Activated naive CD4-positive, alpha-beta T cell treated with anti-CD3 and anti-CD28 coated beads, Interleukin-2, amount 50 U/mL, for 72 hours (primary cell): ENCODE results near the gene ADCY3. TPM values are rescaled to one million over a fixed set of nuclear protein-coding genes. Genes with fewer than 3 reads are reported as not detected.

Source experiments
- ATAC-seq, 2 donors: fragments of 150-1000 bp; cut with Tn5 transposase; 2 replicates each; pipeline ENCODE4 v1.10.0; 2021; ENCODE audit warnings: mild to moderate bottlenecking in 2 of 2, moderate library complexity in 2 of 2
- DNase-seq, 2 donors: peaks; one replicate each; pipeline ENCODE4 v3.0.0; 2021 to 2022; ENCODE audit warnings: low spot score in 2 of 2
- H3K27ac Mint-ChIP-seq, 2 donors: one replicate each; pipeline ENCODE4 v1.8.0; 2022; ENCODE audit warnings: mild to moderate bottlenecking in 2 of 2, mixed read lengths in 2 of 2
- H3K36me3 Mint-ChIP-seq, 2 donors: one replicate each; pipeline ENCODE4 v1.8.0; 2022; ENCODE audit warnings: mixed read lengths in 2 of 2
- H3K9me3 Mint-ChIP-seq, 2 donors: one replicate each; pipeline ENCODE4 v1.8.0; 2022; ENCODE audit warnings: mixed read lengths in 2 of 2
- total RNA-seq, 2 donors: library from RNA; stranded (reverse); gene quantifications; one replicate each; pipeline ENCODE4 v1.2.3, GENCODE V29; 2022

The ADCY3 gene
- total RNA-seq, 2 donors from 2014 or later, result 15.8 to 51.4 TPM

DNA sequence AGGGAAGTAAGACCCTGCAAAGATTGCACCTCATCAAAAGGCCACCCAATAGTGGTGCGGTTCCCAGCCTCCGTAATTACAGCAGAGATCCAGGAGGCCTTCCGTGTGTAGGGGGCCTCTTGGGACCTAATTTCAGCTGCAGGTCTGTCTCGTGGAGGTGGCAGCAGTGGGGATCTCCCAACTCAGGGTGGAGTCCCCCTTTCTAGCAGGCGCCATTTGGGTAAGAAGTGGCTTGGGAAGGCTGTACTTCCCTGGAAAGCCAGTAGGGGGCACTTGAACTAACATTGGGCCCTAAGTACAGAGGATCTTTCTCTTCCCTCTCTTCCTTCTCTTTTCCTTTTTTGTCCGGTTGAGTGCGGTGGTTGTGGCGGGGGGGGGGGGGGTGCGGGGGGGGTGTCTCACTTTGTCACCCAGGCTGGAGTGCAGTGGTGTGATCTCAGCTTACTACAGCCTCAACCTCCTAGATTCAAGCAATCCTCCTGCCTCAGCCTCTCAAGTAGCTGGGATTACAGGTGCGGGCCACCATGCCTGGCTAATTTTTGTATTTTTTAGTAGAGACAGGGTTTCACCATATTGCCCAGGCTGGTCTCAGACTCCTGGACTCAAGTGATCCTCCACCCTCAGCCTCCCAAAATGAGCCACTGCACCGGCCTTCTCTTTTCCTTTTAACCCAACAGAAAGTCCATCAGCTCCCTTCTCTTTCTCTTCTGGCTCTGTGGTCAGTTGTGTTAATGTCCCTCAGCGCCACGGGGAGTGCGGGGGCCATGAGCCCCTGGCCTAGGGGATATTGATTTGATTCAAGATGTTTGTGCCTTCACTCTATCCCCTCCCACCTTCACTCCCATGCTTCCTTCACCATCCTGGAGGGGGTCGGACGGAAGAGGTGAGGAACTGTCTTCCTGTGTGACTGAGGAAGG, 94.8 kb downstream of the ADCY3 start:
- peak in 1 of 2 donors; percentile 41 for DNase-seq
- Mint-ChIP-seq H3K36me3 (peaks cover 11 to 33% of the 10 kb centered on the region in 2 donors), H3K9me3 (no peaks in the 10 kb centered on the region), H3K27ac (peak overlapping the region in 1 of 2 donors; percentile 93)
- ATAC-seq, result peak in 1 of 2 donors; percentile 33

DNA sequence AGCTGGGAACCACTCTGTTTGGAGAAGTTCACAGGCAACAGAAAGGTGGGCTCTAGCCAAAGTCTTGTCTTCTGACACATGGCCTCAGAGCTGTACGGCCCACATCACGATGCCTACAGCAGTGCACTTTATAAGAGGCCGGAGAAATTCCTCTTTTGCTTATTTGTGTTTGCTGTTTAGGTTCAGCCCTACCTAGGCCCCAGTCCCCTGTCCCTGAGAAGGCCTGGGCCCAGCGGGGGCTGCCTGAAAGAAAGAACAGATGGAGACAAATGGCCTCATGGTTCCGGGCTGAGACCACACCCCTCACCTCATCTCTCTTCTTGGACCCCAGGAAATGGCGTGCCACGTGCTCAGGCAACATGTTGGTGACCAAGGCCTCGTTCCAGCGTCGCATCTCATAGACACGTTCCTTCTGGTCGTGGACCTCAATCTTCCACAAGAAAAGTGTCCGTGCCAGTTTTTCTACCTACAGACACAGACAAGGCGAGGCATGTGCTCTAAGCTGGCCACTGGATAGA, 95.9 kb downstream of the ADCY3 start:
- Mint-ChIP-seq H3K27ac (peak overlapping the region in 1 of 2 donors; percentile 82), H3K9me3 (no peaks in the 10 kb centered on the region), H3K36me3 (peaks cover 11 to 33% of the 10 kb centered on the region in 2 donors)
- no peak for ATAC-seq
- no peak for DNase-seq

DNA sequence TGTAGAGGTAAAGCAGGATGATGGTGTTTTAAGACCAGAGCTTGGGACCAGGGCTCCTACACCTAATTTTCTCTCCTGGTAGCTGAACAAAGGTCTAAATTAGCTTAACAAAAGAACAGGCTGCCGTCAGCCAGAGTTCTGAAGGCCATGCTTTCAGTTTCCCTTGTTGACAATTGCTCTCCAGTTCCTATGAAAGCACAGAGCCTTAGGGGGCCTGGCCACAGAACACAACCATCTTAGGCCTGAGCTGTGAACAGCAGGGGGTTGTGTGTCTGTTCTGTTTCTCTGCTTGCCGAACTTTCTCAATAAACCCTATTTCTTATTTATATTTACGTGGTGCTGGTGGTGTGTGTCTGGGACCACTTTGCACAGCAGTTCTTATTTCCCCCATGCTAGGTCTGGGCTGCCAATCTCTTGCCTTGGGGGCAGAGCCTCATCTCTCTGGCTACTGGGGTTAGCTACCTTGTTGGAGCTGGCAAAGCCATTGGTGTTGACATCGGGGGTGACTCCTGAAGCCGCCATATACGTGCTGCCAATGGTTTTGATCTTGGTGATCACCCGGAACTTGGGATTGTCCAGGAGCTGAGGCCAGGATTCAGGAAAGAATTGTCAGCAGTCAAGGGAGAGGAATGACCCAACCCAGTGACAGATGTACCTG, 97.9 kb downstream of the ADCY3 start:
- DNase-seq (no peak), ATAC-seq (no peak)
- H3K9me3 Mint-ChIP-seq, result no peaks in the 10 kb centered on the region
- H3K27ac Mint-ChIP-seq, result peak overlapping the region; percentile 71 to 74
- H3K36me3 Mint-ChIP-seq, result peaks cover 11 to 39% of the 10 kb centered on the region in 2 donors

DNA sequence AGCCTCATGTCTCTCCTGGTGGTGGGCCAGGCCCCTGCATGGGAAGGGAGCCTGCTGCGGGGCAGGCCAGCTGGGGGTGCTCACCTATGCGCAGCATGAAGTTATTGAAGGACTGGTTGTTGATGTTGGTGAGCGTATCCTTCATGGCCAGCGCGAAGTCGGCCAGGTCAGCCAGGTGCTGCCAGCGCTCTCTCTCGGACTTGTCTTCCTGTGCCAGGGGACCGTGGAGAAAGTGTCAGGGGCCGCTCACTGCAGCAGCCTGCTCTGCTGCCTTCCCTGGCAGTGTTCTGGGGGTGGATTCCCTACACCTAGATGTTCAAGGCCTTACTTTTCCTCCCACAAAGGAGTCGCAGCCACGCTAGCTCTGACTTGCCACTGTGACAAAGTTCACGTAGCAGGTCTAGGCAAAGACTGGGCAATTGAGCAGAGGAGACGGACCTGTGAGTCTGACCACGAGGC, 98.6 kb downstream of the ADCY3 start:
- peak overlapping the region; percentile 71 to 74 for H3K27ac Mint-ChIP-seq
- DNase-seq (no peak), ATAC-seq (no peak)
- no peaks in the 10 kb centered on the region for H3K9me3 Mint-ChIP-seq
- H3K36me3 Mint-ChIP-seq, result peaks cover 11 to 46% of the 10 kb centered on the region in 2 donors

DNA sequence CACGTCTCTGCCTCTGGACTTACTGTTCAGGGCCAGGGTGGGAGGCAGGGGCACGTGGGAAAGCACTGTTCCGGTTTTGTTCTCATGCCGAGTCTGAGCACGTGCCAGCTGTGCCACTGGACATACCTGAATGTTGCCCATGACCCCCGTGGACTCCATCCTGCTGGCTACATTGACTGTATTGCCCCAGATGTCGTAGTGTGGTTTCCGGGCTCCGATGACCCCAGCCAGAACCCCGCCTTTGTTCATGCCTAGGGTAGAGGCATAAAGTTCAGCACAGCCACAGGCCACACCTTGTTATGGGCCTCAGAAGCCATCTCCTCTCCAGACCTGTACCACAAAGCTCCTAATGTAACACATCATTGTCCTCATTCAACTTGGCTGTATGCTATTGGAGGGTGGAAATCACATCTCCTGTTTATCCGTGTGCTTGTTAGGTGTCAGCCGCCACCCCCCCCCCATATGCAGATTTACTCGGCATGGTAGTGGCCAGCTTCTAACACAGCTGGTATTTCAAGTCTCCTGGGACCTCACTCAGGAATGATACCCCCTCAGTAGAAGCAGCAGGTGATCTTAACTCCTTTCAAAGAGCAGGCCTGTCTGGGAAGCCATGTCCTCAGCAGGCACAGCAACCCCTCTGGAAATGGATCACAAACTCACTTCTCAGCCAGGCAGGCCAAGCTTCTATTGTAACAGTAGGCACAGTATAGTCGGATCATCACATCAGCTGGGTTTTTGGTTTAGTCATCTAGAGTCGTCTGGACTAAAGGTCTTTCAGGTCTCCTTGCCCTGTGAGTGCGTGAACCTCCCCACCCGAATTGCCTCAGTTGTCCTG, 99.2 kb downstream of the ADCY3 start:
- ATAC-seq, result peak in 1 of 2 donors; percentile 17
- DNase-seq, result no peak
- Mint-ChIP-seq H3K36me3 (peaks cover 11 to 48% of the 10 kb centered on the region in 2 donors), H3K9me3 (no peaks in the 10 kb centered on the region), H3K27ac (peak overlapping the region in 1 of 2 donors; percentile 74)

DNA sequence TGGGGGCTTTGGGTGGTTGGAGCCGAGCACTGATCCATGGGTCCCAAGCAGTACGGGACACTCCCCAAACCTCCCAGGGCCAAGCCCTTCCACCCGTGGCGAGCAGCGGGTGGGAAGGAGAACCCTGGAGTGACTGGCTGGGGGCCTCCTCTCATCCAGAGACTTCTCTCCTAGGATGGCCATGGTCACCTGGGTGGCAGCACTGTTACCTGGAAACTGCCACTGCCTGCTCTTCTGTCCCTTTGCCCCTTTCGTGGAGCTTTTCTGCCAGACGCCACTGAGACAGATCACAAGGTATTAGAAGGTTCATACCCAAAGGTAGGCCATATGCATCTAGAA, 99.9 kb downstream of the ADCY3 start:
- DNase-seq, result no peak
- H3K36me3 Mint-ChIP-seq, result peaks cover 16 to 41% of the 10 kb centered on the region in 2 donors
- H3K27ac Mint-ChIP-seq, result no peak overlapping the region
- H3K9me3 Mint-ChIP-seq, result no peaks in the 10 kb centered on the region
- no peak for ATAC-seq

DNA sequence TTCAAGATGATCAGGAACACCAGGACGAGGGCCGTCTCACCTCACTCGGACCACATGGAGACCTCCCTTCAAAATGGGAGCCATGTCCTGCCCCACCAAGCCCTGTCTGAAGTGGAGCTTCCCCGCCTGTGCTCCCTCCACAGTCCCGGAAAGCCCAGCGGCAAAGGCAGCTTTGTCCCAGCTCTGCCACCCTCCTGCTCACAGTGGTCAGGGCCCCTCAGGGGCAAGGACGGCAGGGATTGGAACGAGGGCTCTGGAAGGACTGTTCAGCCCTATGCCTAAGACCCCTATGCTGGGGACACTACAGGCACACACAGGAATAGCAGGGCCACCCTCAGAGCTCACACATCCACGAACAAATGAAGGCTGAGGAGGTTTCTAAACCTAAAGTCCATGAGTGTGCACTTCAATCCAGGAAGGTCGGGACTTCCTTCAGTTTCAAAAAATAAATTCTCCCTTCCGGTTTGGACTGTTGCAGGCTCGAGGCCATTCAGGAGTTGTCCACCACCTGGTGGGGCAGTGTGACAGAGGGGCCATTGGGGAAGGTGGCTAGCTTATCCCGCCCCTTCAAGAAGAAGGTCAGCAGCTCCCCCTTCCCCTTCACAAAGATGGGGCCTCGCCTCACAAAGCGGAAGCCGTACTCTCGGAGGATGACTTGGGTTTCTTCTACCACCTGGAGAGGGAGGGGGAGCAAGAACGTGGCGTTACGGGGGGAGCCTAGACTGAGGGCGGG, 100.4 kb downstream of the ADCY3 start:
- DNase-seq, result no peak
- H3K27ac Mint-ChIP-seq, result peak overlapping the region in 1 of 2 donors; percentile 55
- H3K9me3 Mint-ChIP-seq, result no peaks in the 10 kb centered on the region
- H3K36me3 Mint-ChIP-seq, result peaks cover 16 to 38% of the 10 kb centered on the region in 2 donors
- ATAC-seq, result no peak

DNA sequence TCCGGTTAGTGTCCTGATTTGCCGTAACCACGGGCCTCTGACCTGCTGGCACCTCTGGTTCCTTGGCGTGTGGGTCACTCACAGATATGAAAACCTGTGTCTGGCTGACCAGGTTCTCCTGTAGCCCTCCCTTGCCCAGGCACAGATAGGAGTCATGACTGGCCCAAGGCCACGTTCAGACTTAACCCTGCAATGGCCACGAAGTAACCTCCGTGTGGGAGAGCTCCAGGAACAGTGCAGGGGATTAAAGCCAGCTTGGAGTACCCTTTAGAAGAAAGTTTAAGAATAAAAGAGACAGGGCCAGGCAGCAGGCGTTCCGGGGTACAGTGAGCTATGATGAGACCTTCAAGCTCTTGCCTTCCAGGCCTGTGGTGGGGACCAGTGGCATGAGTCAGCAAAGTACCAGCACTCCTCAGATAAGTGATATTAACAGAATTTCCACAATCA, 101.3 kb downstream of the ADCY3 start:
- peaks cover 22 to 39% of the 10 kb centered on the region in 2 donors for H3K36me3 Mint-ChIP-seq
- H3K27ac Mint-ChIP-seq, result peak overlapping the region; percentile 32 to 75

DNA sequence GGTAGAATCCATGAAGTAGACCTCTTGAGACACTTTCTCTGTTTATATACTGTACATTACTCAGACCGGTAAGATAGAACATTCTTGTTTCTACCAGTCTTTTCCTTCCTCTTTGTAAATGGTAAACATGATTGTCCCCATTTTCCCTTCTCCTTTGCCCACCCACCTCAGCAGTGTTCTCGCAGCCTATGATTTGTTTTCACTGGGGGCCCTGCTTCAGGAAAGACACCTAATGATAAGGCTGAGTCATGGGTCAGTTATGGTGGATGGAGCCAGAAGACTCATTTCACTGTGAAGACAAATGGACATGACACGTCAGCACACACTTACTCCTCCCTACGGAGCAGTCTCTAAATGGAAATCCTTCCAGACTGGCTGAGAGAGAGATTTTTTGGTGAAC, 103.2 kb downstream of the ADCY3 start:
- no peak overlapping the region for H3K27ac Mint-ChIP-seq
- ATAC-seq, result no peak

More for the DNA sequence above, 101.3 kb downstream of the ADCY3 start:
- ATAC-seq (no peak), DNase-seq (no peak)
- no peaks in the 10 kb centered on the region for H3K9me3 Mint-ChIP-seq

DNA sequence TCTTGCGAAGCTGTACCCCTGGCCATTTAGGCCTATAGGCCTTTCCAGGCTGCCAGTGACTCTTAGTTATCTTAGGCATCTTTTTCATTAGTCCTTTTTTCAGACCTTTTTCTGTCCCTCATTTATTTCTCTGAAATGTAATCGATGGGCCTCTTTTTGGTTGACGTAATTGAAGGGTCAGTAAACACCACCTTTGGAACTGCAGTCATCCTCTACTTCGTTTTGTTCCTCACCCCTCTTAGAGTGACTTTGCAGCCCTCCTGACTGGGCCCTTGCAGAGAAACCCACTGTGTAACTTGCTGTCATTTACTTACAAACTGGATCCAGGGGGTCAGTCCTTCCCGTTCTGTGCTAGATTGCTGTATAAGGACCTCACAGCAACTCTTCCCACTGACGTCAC, 103.6 kb downstream of the ADCY3 start:
- Mint-ChIP-seq H3K27ac (no peak overlapping the region), H3K36me3 (peaks cover 14 to 43% of the 10 kb centered on the region in 2 donors)
- DNase-seq, result no peak

More for the DNA sequence above, 103.2 kb downstream of the ADCY3 start:
- no peak for DNase-seq
- H3K9me3 Mint-ChIP-seq, result no peaks in the 10 kb centered on the region
- peaks cover 18 to 43% of the 10 kb centered on the region in 2 donors for H3K36me3 Mint-ChIP-seq

DNA sequence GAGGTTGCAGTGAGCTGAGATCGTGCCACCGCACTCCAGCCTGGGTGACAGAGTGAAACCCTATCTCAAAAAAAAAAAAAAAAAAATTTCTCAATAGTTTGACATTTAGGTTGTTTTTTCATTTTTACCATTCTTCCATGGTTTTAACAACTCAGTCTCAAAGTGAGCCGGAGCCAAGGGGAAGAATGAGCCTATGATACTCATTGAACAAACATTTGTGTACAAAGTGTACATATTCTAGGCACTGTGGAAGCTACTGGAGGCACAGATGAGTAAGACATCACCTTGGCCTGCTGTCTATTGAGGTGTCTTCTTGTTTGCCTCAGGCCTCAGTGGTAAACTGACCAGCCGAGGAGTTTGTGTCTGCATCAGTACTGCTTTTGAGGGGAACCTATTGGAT, 104.9 kb downstream of the ADCY3 start:
- H3K9me3 Mint-ChIP-seq, result no peaks in the 10 kb centered on the region
- DNase-seq, result no peak
- H3K36me3 Mint-ChIP-seq, result peaks cover 13 to 36% of the 10 kb centered on the region in 2 donors
- ATAC-seq, result no peak
- H3K27ac Mint-ChIP-seq, result no peak overlapping the region

More for the DNA sequence above, 103.6 kb downstream of the ADCY3 start:
- H3K9me3 Mint-ChIP-seq, result no peaks in the 10 kb centered on the region
- no peak for ATAC-seq

DNA sequence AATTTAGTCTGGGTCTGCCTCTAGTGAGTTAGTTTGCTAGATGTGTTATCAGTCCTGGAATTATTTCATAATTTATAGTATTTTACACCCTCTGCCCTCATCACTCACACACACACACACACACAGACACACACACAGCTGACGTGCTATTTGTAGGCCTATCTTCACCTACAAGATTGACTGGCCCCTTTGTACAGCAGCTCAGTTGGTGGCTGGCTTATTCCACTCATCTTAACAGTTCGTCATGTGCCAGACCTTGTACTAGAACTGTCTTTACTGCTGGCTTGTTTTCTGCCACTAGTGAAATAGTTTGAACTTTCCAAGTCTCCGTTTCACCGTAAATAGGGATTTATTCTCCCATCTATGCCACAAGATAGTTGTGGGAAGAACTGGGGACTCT, 105.5 kb downstream of the ADCY3 start:
- ATAC-seq, result no peak
- peaks cover 13 to 36% of the 10 kb centered on the region in 2 donors for H3K36me3 Mint-ChIP-seq

DNA sequence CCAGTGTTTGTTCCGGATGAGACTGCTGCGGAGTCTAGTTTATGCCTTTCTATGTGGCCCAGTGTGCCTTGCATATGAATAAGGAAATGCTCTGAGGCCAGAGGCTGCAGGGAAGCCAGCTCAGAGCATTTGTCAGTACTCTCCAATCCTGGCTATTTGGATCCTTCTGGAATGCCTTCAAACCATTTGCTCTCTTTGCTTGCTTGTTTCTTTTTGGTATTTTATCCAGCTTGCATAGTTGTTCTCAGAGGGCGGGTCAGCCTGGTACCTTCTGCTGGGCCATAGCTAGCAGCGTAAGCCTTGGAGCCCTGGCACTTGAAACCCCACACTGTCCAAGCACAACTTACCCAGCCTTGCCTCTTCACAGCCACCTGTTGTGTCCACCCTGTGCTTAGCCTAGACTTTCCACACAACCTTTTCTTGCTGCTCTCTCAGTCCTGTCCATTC, 106.3 kb downstream of the ADCY3 start:
- DNase-seq, result no peak
- Mint-ChIP-seq H3K27ac (no peak overlapping the region), H3K36me3 (peaks cover 13 to 33% of the 10 kb centered on the region in 2 donors), H3K9me3 (no peaks in the 10 kb centered on the region)
- no peak for ATAC-seq

More for the DNA sequence above, 105.5 kb downstream of the ADCY3 start:
- no peak for DNase-seq
- Mint-ChIP-seq H3K9me3 (no peaks in the 10 kb centered on the region), H3K27ac (no peak overlapping the region)

DNA sequence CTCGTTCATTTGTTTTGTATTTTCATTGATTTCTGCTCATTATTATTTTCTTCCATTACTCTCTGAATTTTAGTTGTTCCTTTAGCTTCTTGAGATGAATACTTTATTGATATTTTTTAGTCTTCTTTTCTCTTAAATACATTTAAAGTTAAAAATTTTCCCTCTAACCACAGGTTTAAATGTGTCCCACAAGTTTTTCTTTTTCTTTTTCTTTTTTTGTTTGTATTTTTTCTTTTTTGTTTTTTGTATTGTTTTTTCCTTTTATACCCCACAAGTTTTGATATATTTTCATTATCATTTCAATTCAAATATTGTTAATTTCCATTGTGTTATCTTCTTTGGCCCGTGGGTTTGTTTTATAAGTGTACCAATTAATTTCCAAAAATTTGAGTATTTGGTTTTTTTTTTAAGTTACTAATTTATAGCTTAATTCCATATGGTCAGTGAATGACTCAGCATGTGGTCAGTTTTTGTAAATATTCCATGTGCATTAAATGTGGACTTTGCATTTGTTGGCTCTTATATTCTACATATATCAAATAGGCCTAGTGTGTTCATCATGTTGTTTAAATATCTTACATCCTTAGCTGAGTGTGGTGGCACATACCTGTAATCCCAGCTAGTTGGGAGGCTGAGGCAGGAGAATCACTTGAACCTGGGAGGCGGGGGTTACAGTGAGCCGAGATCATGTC, 110.6 kb downstream of the ADCY3 start:
- H3K27ac Mint-ChIP-seq, result no peak overlapping the region
- ATAC-seq (no peak), DNase-seq (no peak)
- H3K36me3 Mint-ChIP-seq, result peaks cover 32 to 43% of the 10 kb centered on the region in 2 donors
- no peaks in the 10 kb centered on the region for H3K9me3 Mint-ChIP-seq

DNA sequence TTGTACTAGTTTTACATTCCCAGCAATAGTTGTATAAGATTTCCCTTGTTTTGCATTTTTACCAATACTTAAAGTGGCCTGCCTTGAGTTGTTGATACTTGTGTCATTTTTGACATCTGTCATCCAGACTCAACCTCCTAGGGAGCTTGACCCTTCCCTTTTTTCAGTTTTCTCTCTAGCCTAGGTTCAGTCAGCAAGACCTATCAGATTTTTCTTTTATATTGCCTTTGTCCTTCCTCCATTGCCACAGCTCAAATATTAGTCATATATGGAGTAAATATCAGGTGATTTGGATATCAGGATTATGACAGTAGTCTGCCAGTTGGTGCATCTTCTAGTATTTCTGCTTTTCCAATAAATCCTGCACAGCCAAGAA, 113.4 kb downstream of the ADCY3 start:
- peak overlapping the region in 1 of 2 donors; percentile 11 for H3K27ac Mint-ChIP-seq
- H3K9me3 Mint-ChIP-seq, result no peaks in the 10 kb centered on the region
- no peak for DNase-seq
- peaks cover 34 to 42% of the 10 kb centered on the region in 2 donors for H3K36me3 Mint-ChIP-seq
- no peak for ATAC-seq
